Measurements from ENCODE around the gene TEX264.

The TEX264 gene

GRCh38 chr3:51702156-51702555, 31.1 kb downstream of the TEX264 start:
- no peak overlapping the region for H3K4me2 ChIP-seq (ENCODE audit: low read length)
- no peaks in the 10 kb centered on the region for H3K9me3 ChIP-seq (ENCODE audit: low read length)
- no peaks in the 10 kb centered on the region for H3K9me2 ChIP-seq (ENCODE audit: low read depth, low read length)
- no peaks in the 10 kb centered on the region for H4K20me1 ChIP-seq (ENCODE audit: insufficient read depth, low read length)
- no peaks in the 10 kb centered on the region for H3K27me3 ChIP-seq (ENCODE audit: insufficient read depth, low read length)
- H2AFZ ChIP-seq (ENCODE audit: low read length) = no peak overlapping the region
- peaks cover 62% of the 10 kb centered on the region for H3K36me3 ChIP-seq (ENCODE audit: insufficient read depth, low read length)
- no peak overlapping the region for H3K27ac ChIP-seq (ENCODE audit: low read depth, low read length, poor library complexity, severe bottlenecking)
- no peak overlapping the region for H3K4me3 ChIP-seq (ENCODE audit: low read depth, low read length, poor library complexity, severe bottlenecking)
- H3K9ac ChIP-seq (ENCODE audit: low read length) = no peak overlapping the region
- no peaks in the 10 kb centered on the region for H3K4me1 ChIP-seq (ENCODE audit: insufficient read depth, low read length, severe bottlenecking)
- no peaks in the 10 kb centered on the region for H3F3A ChIP-seq (ENCODE audit: insufficient read depth, low read length)
- no peaks in the 10 kb centered on the region for H3K79me2 ChIP-seq (ENCODE audit: insufficient read depth, low read length)
- TF ChIP-seq EZH2 (IDR thresholded peaks at IDR 0.05; ENCODE audit: borderline replicate concordance, low read length) = no peak
- no peak for TF ChIP-seq CTCF (IDR thresholded peaks at IDR 0.05; ENCODE audit: low read length)

- Histone ChIP-seq H3K4me1 (ENCODE audit: insufficient read depth, low read length, severe bottlenecking) (no peaks in the 10 kb centered on the region), H3K9me2 (ENCODE audit: low read depth, low read length) (no peaks in the 10 kb centered on the region), H2AFZ (ENCODE audit: low read length) (no peak overlapping the region), H3K4me2 (ENCODE audit: low read length) (no peak overlapping the region), H3K27ac (ENCODE audit: low read depth, low read length, poor library complexity, severe bottlenecking) (no peak overlapping the region), H4K20me1 (ENCODE audit: insufficient read depth, low read length) (no peaks in the 10 kb centered on the region), H3K9me3 (ENCODE audit: low read length) (no peaks in the 10 kb centered on the region), H3K4me3 (ENCODE audit: low read depth, low read length, poor library complexity, severe bottlenecking) (no peak overlapping the region), H3K36me3 (ENCODE audit: insufficient read depth, low read length) (peaks cover 52% of the 10 kb centered on the region), H3K27me3 (ENCODE audit: insufficient read depth, low read length) (no peaks in the 10 kb centered on the region), H3F3A (ENCODE audit: insufficient read depth, low read length) (no peaks in the 10 kb centered on the region), H3K79me2 (ENCODE audit: insufficient read depth, low read length) (no peaks in the 10 kb centered on the region), H3K9ac (ENCODE audit: low read length) (no peak overlapping the region)
- TF ChIP-seq CTCF (IDR thresholded peaks at IDR 0.05; ENCODE audit: low read length) = no peak
- TF ChIP-seq EZH2 (IDR thresholded peaks at IDR 0.05; ENCODE audit: borderline replicate concordance, low read length) = no peak
Observed at GRCh38 chr3:51703068-51703760, 32.2 kb downstream of the TEX264 start.

GRCh38 chr3:51703761-51704510, 32.9 kb downstream of the TEX264 start:
- Histone ChIP-seq H3F3A (ENCODE audit: insufficient read depth, low read length) (no peaks in the 10 kb centered on the region), H3K4me2 (ENCODE audit: low read length) (no peak overlapping the region), H3K27me3 (ENCODE audit: insufficient read depth, low read length) (no peaks in the 10 kb centered on the region), H3K36me3 (ENCODE audit: insufficient read depth, low read length) (peaks cover 44% of the 10 kb centered on the region), H3K4me1 (ENCODE audit: insufficient read depth, low read length, severe bottlenecking) (no peaks in the 10 kb centered on the region), H3K27ac (ENCODE audit: low read depth, low read length, poor library complexity, severe bottlenecking) (no peak overlapping the region), H4K20me1 (ENCODE audit: insufficient read depth, low read length) (no peaks in the 10 kb centered on the region), H3K9me2 (ENCODE audit: low read depth, low read length) (no peaks in the 10 kb centered on the region), H3K9ac (ENCODE audit: low read length) (no peak overlapping the region), H2AFZ (ENCODE audit: low read length) (no peak overlapping the region), H3K9me3 (ENCODE audit: low read length) (no peaks in the 10 kb centered on the region), H3K79me2 (ENCODE audit: insufficient read depth, low read length) (no peaks in the 10 kb centered on the region), H3K4me3 (ENCODE audit: low read depth, low read length, poor library complexity, severe bottlenecking) (no peak overlapping the region)
- TF ChIP-seq EZH2 (IDR thresholded peaks at IDR 0.05; ENCODE audit: borderline replicate concordance, low read length) = no peak
- TF ChIP-seq CTCF (IDR thresholded peaks at IDR 0.05; ENCODE audit: low read length) = no peak
